RWPE1 (cell line): Measurements from ENCODE around the gene GALNT18.

Experiments
- CTCF ChIA-PET: fragments of 350-600 bp; sonication (Branson Sonifier 250); formaldehyde crosslinking; extraction: SDS; loops from one replicate; lab custom pipeline; 2021; lab: Yijun Ruan, JAX
- POLR2A ChIA-PET: fragments of 400-600 bp; formaldehyde crosslinking; extraction: SDS; loops from one replicate; lab custom pipeline; 2020; ENCODE audit warnings: antibody characterized with exemption; ENCODE audit not compliant: low non-redundant PET; lab: Yijun Ruan, JAX
- DNase-seq: peaks from one replicate; pipeline ENCODE4 v3.0.0; 2012; ENCODE audit warnings: low spot score
- H3K27ac ChIP-seq: fragments of 450-650 bp; 2 replicates; pipeline ENCODE4 v1.5.1; 2017
- TF ChIP-seq, protein P1 (sequence below): fragments of 450-650 bp; conservative IDR thresholded peaks from 2 replicates; pipeline ENCODE4 v1.5.1; 2017; ENCODE audit warnings: low read depth, mild to moderate bottlenecking

GALNT18 gene

DNA sequence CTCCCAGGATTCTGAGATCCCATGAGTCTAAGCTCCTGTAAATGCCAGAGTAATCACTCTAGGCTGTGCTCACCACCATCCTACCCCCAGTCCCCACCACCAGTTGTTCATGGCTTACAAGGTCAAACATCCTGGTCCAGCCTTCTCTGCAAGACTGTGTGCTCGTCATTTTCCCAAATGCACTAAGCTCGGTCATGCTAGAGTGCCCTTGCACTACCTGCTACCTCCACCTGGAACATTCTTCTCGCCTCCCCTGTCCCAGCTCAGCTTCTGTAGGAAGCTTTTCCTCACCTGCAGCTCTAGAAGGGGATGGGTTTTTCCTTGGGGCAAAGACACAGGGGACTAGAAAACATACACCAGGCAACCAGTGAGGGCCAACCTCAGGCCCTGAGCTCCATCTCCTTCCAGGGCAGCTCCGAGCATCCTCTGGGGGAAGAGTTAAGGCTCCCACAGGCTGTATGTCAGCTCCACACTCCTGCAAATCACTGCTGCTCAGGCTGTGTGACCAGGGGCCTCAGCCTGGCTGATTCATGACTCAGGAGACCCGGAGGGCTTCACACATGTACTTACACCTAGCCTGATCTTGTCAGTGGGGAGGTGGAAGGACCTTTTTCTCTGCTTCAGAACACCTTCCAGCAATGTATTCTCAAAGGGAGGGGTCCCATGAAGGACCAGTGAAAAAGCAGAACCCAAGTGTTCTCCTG, 231.6 kb downstream of the GALNT18 start:
- CTCF ChIA-PET: no interaction called here
- TF ChIP-seq, protein P1, sequence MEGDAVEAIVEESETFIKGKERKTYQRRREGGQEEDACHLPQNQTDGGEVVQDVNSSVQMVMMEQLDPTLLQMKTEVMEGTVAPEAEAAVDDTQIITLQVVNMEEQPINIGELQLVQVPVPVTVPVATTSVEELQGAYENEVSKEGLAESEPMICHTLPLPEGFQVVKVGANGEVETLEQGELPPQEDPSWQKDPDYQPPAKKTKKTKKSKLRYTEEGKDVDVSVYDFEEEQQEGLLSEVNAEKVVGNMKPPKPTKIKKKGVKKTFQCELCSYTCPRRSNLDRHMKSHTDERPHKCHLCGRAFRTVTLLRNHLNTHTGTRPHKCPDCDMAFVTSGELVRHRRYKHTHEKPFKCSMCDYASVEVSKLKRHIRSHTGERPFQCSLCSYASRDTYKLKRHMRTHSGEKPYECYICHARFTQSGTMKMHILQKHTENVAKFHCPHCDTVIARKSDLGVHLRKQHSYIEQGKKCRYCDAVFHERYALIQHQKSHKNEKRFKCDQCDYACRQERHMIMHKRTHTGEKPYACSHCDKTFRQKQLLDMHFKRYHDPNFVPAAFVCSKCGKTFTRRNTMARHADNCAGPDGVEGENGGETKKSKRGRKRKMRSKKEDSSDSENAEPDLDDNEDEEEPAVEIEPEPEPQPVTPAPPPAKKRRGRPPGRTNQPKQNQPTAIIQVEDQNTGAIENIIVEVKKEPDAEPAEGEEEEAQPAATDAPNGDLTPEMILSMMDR: no peak
- no peak for DNase-seq
- no peak overlapping the region for H3K27ac ChIP-seq
- POLR2A ChIA-PET: no interaction called here

DNA sequence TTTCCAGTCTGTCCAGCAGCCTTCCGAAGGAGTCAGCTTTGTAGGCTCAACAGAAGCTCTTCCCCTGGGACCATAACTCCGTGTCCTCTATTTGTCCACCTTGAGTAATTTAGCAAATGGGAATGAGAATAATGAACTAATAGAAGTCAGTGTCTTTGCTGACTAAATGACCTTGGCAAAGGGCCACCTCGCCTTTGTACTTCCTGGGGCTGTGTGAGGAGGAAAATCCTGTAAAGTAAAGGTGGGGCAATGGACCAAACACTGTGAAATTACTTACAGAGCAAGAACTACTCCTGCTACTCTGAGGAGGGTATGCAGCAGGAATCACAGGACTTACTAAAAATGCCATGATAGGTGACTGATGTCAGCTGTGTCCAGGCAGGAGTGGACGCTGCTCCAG, 232.6 kb downstream of the GALNT18 start:
- no peak for DNase-seq
- TF ChIP-seq, protein P1: no peak
- ChIA-PET CTCF (no interaction called here), POLR2A (no interaction called here)
- no peak overlapping the region for H3K27ac ChIP-seq

DNA sequence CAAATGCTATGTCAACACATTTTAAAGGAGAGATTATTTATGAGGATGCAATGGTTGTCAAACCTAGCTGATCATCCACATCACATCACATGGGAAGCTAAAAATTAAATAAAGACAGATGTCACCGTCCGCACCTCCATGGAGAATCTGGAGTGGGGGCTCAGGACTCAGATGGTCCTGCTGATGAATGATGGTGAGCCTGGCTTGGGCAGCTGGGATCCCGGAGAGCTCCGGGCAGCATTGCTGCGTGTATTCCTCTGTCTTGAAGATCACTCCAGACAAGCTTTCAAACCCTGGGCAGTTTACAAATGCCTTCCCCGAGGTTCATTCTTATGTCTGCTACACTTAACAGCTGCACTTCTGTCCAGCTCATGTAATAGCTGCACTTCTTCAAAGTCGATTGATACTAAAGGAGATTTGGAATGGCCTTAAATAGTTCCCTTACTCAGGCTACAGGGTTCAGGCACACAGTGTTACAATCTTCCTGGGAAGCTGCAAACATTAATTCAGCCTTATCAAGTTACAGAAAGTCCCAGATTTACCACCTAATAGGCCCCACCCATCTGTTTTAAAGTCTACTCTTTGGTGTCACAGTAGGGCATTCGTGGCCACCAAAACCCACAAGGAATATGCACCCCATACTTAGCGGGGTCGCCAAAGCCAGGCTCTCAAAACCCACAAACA, 234.0 kb downstream of the GALNT18 start:
- ChIA-PET POLR2A (no interaction called here), CTCF (no interaction called here)
- DNase-seq: no peak
- H3K27ac ChIP-seq: no peak overlapping the region
- TF ChIP-seq, protein P1: no peak

DNA sequence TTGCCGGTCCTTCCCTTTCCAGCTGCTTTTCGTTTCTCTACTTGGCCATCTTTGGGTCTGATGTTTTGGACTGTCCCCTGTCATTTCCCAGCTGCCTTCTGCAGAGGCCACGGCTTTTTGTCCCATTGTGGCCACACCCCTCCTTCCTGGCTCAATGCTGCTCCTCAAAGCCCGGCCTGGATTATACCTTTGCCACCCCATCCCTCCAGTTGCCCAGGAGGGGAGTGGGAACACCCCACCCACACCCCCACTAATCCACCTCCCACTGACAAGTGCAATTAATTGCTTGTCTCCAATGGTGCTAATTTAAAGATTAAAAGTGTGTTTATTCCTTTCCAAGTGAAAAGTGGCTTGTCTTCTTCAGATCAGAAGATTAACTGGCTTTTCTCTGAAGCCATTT, 234.6 kb downstream of the GALNT18 start:
- no peak overlapping the region for H3K27ac ChIP-seq
- DNase-seq: no peak
- CTCF ChIA-PET: interaction anchor here (0.6 kb wide), 1 partner anchor 24 kb away, joined by 3 read pairs; no protein-coding TSS in a partner anchor
- TF ChIP-seq, protein P1: no peak
- POLR2A ChIA-PET: no interaction called here

DNA sequence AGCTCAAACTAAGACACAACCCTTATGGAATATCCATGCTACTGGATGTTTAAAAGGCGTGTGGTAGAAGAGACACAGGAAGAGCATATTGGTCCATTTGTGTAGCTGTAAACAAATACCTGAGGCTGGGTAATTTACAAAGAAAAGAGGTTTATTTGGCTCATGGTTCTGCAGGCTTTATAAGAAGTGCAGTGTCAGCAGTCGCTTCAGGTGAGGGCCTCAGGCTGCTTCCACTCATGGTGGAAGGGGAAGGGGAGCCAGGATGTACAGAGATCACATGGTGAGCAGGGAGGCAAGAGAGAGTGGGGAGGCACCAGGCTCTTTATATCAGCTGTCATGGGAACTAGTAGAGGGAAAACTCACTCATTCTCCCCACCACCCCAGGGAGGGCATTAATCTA, 237.0 kb downstream of the GALNT18 start:
- CTCF ChIA-PET: no interaction called here
- POLR2A ChIA-PET: no interaction called here

DNA sequence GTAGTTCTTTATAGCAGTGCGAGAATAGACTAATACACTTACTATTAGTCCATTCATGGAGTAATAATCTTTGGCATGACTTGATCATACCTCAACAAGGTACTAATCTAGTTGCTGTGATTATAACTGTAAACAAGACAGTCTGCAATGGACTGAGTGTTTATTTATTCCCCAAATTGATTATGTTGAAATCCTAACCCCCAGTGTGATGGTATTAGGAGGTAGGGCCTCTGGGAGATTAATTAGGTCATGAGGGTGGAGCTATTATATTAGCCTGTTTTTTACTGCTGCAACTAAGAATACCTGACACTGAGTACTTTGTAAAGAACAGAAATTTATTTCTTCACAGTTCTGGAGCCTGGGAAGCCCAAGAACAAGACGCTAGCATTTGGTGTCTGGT, 237.8 kb downstream of the GALNT18 start:
- ChIA-PET CTCF (no interaction called here), POLR2A (no interaction called here)
- no peak for DNase-seq
- TF ChIP-seq, protein P1: no peak
- no peak overlapping the region for H3K27ac ChIP-seq

More for the DNA sequence above, 237.0 kb downstream of the GALNT18 start:
- TF ChIP-seq, protein P1: no peak
- no peak for DNase-seq
- H3K27ac ChIP-seq: no peak overlapping the region
